ENCODE data around the gene MTUS2. TPM values are rescaled to one million over a fixed set of nuclear protein-coding genes. Genes with fewer than 3 reads are reported as not detected.

Gene MTUS2
- total and polyA plus RNA-seq, 10 of the 15 experiments (the other 5 are each of a cell fraction or from before 2014, with no cell fraction given): under 0.01 to 0.05 (median 0.02) TPM; not detected in 6

- in situ Hi-C loops (cut with MboI): no loop called here
- Histone ChIP-seq H4K20me1 (ENCODE audit: control insufficient read depth, insufficient read depth) (0 out of 2 replicates have a peak, but pooled peaks cover 2% of the 10 kb centered on the region), H3K79me2 (ENCODE audit: control insufficient read depth, insufficient read depth, low read length) (peaks cover 15% of the 10 kb centered on the region)
Observed at GRCh38 chr13:29545988-29546387, 725.8 kb downstream of the MTUS2 start.

More at GRCh38 chr13:29545988-29546387, 725.8 kb downstream of the MTUS2 start:
- FAIRE-seq (no peak), ATAC-seq (no peak), DNase-seq (ENCODE audit: low read depth, low spot score) (no peak)
- no peak for TF ChIP-seq RAD21 (IDR thresholded peaks at IDR 0.05; ENCODE audit: insufficient read depth, low read depth, low read length)
- no peak for TF ChIP-seq TCF12 (IDR thresholded peaks at IDR 0.05; ENCODE audit: low read depth, low read length)
- no peak for TF ChIP-seq NRF1 (conservative IDR thresholded peaks at IDR 0.05; ENCODE audit: low read depth, low read length)
- TF ChIP-seq USF1 (IDR thresholded peaks at IDR 0.05; ENCODE audit: borderline replicate concordance, extremely low read length, insufficient read depth, low read depth, low read length): no peak
- TF ChIP-seq SIX5 (IDR thresholded peaks at IDR 0.05; ENCODE audit: low read depth, low read length, severe bottlenecking): no peak
- no peak for TF ChIP-seq ZSCAN29 (IDR thresholded peaks at IDR 0.05)
- no peak for TF ChIP-seq BCLAF1 (IDR thresholded peaks at IDR 0.05)
- TF ChIP-seq TAF1 (IDR thresholded peaks at IDR 0.05; ENCODE audit: borderline replicate concordance, low read depth, low read length): no peak
- no peak for TF ChIP-seq KDM1A (IDR thresholded peaks at IDR 0.05; ENCODE audit: borderline replicate concordance)
- no peak for TF ChIP-seq CREB1 (IDR thresholded peaks at IDR 0.05; ENCODE audit: low read depth)
- no peak for TF ChIP-seq BCL3 (IDR thresholded peaks at IDR 0.05; ENCODE audit: borderline replicate concordance, insufficient read depth, low read depth, low read length, poor library complexity, severe bottlenecking)
- TF ChIP-seq RAD51 (IDR thresholded peaks at IDR 0.05): no peak
- no peak overlapping the region for H2AFZ ChIP-seq (ENCODE audit: control insufficient read depth, low read depth, low read length)
- no peak overlapping the region for H3K9ac ChIP-seq (ENCODE audit: control insufficient read depth, insufficient read depth, low read length)
- peaks cover 10 to 30% of the 10 kb centered on the region in 2 experiments for H3K36me3 ChIP-seq (ENCODE audit: control insufficient read depth in 2 of 2, insufficient read depth in 2 of 2, low read length in 1 of 2)
- no peaks in the 10 kb centered on the region for H3K27me3 ChIP-seq (replicated peaks in 1 of 2; ENCODE audit: control insufficient read depth in 2 of 2, insufficient read depth in 2 of 2, low read length in 1 of 2)
- SMC1A ChIA-PET (ENCODE audit: uncharacterized antibody, unreplicated experiment): no interaction called here
- no peak overlapping the region for H3K4me2 ChIP-seq (ENCODE audit: control insufficient read depth, insufficient read depth)
- no peak overlapping the region for H3K4me3 ChIP-seq
- H3K4me1 ChIP-seq (ENCODE audit: control insufficient read depth, insufficient read depth, low read length): peaks cover 13% of the 10 kb centered on the region
- CTCF ChIA-PET: interaction anchor here (0.6 kb wide), 1 partner anchor 897 kb away, joined by 3 read pairs; no protein-coding TSS in a partner anchor
- POLR2A ChIA-PET: no interaction called here
- intact Hi-C loops (cut with micrococcal nuclease; ENCODE audit: unreplicated experiment): no loop called here
- RAD21 ChIA-PET (ENCODE audit: unreplicated experiment): no interaction called here
- WGBS (ENCODE audit: insufficient coverage, insufficient replicate concordance, low lambda C conversion rate, missing lambda C conversion rate): 91% methylated on average over 8 of the region's 8 CpGs
- no TSS peak for BruUV-seq (replicated peaks)
- H3K9me3 ChIP-seq (replicated peaks; ENCODE audit: control insufficient read depth, insufficient read depth, low read length): no peaks in the 10 kb centered on the region
- no peak overlapping the region for H3K27ac ChIP-seq (ENCODE audit: control insufficient read depth, insufficient read depth)
